Liver (tissue), 9 donors: ENCODE results near the gene ZNF358. TPM values are rescaled to one million over a fixed set of nuclear protein-coding genes. Genes with fewer than 3 reads are reported as not detected.

Source experiments
- DNase-seq: peaks from one replicate; pipeline ENCODE4 v3.0.0-alpha.2; 2017; ENCODE audit warnings: low spot score
- H3K27ac ChIP-seq, 2 donors: one replicate each; pipeline ENCODE4 v1.7.0; 2013; ENCODE audit warnings: inconsistent platforms in 2 of 2, low read length in 2 of 2, control low read depth in 1 of 2, low read depth in 1 of 2, mild to moderate bottlenecking in 1 of 2
- H3K27me3 ChIP-seq, 4 donors: one replicate each; pipeline versions ENCODE4 v1.6.1 to v1.7.0; 2013; ENCODE audit warnings: low read length in 3 of 4, inconsistent platforms in 1 of 4, mild to moderate bottlenecking in 1 of 4, moderate library complexity in 1 of 4; ENCODE audit not compliant: control insufficient read depth in 4 of 4, insufficient read depth in 4 of 4
- H3K36me3 ChIP-seq, 4 donors: one replicate each; pipeline versions ENCODE4 v1.6.1 to v1.7.0; 2013; ENCODE audit warnings: low read length in 3 of 4, mild to moderate bottlenecking in 3 of 4, low read depth in 1 of 4, moderate library complexity in 1 of 4; ENCODE audit not compliant: control insufficient read depth in 4 of 4, insufficient read depth in 3 of 4
- H3K4me1 ChIP-seq, 4 donors: one replicate each; pipeline versions ENCODE4 v1.6.1 to v1.7.0; 2013; ENCODE audit warnings: low read length in 3 of 4, mild to moderate bottlenecking in 3 of 4, moderate library complexity in 1 of 4; ENCODE audit not compliant: control insufficient read depth in 4 of 4, insufficient read depth in 4 of 4
- H3K4me3 ChIP-seq, 3 donors: one replicate each; pipeline versions ENCODE4 v1.6.1 to v1.7.0; 2013; ENCODE audit warnings: low read length in 3 of 3, control low read depth in 1 of 3, low read depth in 1 of 3, mild to moderate bottlenecking in 1 of 3
- H3K9ac ChIP-seq, 2 donors: one replicate each; pipeline ENCODE4 v1.7.0; 2013; ENCODE audit warnings: low read length in 2 of 2, mild to moderate bottlenecking in 2 of 2, moderate library complexity in 2 of 2, control low read depth in 1 of 2, low read depth in 1 of 2
- H3K9me3 ChIP-seq, 4 donors: one replicate each; pipeline versions ENCODE4 v1.6.1 to v1.7.0; 2013; ENCODE audit warnings: low read length in 3 of 4; ENCODE audit not compliant: control insufficient read depth in 4 of 4
- ATF3 ChIP-seq: IDR thresholded peaks from 2 replicates; pipeline ENCODE4 v1.6.1; 2016; ENCODE audit warnings: antibody characterized with exemption
- CTCF ChIP-seq: fragments of 150-350 bp; IDR thresholded peaks from 2 replicates; pipeline ENCODE4 v1.5.1; 2017; ENCODE audit warnings: improper control_type of control experiment, low read depth, low read length; ENCODE audit not compliant: missing input control
- EGR1 ChIP-seq, 2 donors: IDR thresholded peaks; 2 replicates each; pipeline ENCODE4 v1.6.1; 2016 to 2018; ENCODE audit warnings: antibody characterized with exemption in 2 of 2, low read depth in 2 of 2
- FOXA1 ChIP-seq: IDR thresholded peaks from 2 replicates; pipeline ENCODE4 v1.6.1; 2016; ENCODE audit warnings: antibody characterized with exemption
- GABPA ChIP-seq, 2 donors: IDR thresholded peaks in 1 of 2; conservative IDR thresholded peaks in 1 of 2; 2 replicates each; pipeline ENCODE4 v1.6.1; 2016; ENCODE audit warnings: antibody characterized with exemption in 2 of 2, mild to moderate bottlenecking in 1 of 2, moderate library complexity in 1 of 2
- HNF4G ChIP-seq: IDR thresholded peaks from 2 replicates; pipeline ENCODE4 v1.6.1; 2016; ENCODE audit warnings: antibody characterized with exemption
- JUND ChIP-seq, 2 donors: IDR thresholded peaks; 2 replicates each; pipeline ENCODE4 v1.6.1; 2016; ENCODE audit warnings: antibody characterized with exemption in 2 of 2
- MAX ChIP-seq: IDR thresholded peaks from 2 replicates; pipeline ENCODE4 v1.6.1; 2016; ENCODE audit warnings: antibody characterized with exemption
- RAD21 ChIP-seq, 2 donors: IDR thresholded peaks; 2 replicates each; pipeline ENCODE4 v1.6.1; 2016; ENCODE audit warnings: antibody characterized with exemption in 2 of 2, mild to moderate bottlenecking in 2 of 2
- REST ChIP-seq: IDR thresholded peaks from 2 replicates; pipeline ENCODE4 v1.6.1; 2016; ENCODE audit warnings: antibody characterized with exemption, mild to moderate bottlenecking
- RXRA ChIP-seq, 2 donors: IDR thresholded peaks; 2 replicates each; pipeline ENCODE4 v1.6.1; 2017 to 2018; ENCODE audit warnings: antibody characterized with exemption in 2 of 2, mild to moderate bottlenecking in 1 of 2
- SP1 ChIP-seq: IDR thresholded peaks from 2 replicates; pipeline ENCODE4 v1.6.1; 2018; ENCODE audit warnings: antibody characterized with exemption, mild to moderate bottlenecking
- YY1 ChIP-seq: IDR thresholded peaks from 2 replicates; pipeline ENCODE4 v1.6.1; 2016; ENCODE audit warnings: antibody characterized with exemption, mild to moderate bottlenecking
- ZBTB33 ChIP-seq: IDR thresholded peaks from 2 replicates; pipeline ENCODE4 v1.6.1; 2016; ENCODE audit warnings: antibody characterized with exemption
- WGBS: extraction: QIAGEN DNeasy Blood & Tissue Kit; methylation state at CpG from one replicate; pipeline ENCODE4 v1.1.7; 2013; 5-methylcytosine and 5-hydroxymethylcytosine counted together
- polyA plus RNA-seq, 2 donors: library from polyadenylated mRNA; stranded (reverse) in 1 of 2; unstranded in 1 of 2; fragments of 200-250 nt in 1 of 2; fragments of >200 nt in 1 of 2; fragmentation: Nextera tagmentation in 1 of 2; extraction: Ambion mirVana in 1 of 2; gene quantifications; one replicate each; pipeline versions ENCODE4 v1.2.1 to v1.2.3, GENCODE V29; 2013 to 2015
- total RNA-seq, 2 donors: library from RNA; depleted of rRNA; stranded (reverse); fragments of >200 nt; gene quantifications; one replicate each; pipeline ENCODE4 v1.2.3, GENCODE V29; 2014
- donor health status: healthy.
- donor health status: healthy.
- donor health status: healthy.
- donor health status: healthy.
- donor health status: healthy.

Gene ZNF358
- total and polyA plus RNA-seq, 4 donors: 5.7 to 18.2 (median 12.5) TPM

- TF ChIP-seq RAD21 (IDR thresholded peaks at IDR 0.05) (no peak), JUND (IDR thresholded peaks at IDR 0.05) (no peak), MAX (no peak), EGR1 (IDR thresholded peaks at IDR 0.05; ENCODE audit: low read depth in 2 of 2) (no peak), YY1 (no peak), HNF4G (no peak)
- Histone ChIP-seq H3K27me3 (no peaks in the 10 kb centered on the region), H3K36me3 (peaks cover 0 to 2% (median 0%) of the 10 kb centered on the region in 4 donors), H3K4me1 (peaks cover 0 to 4% (median 0%) of the 10 kb centered on the region in 4 donors), H3K27ac (no peak overlapping the region), H3K4me3 (no peak overlapping the region), H3K9me3 (no peaks in the 10 kb centered on the region), H3K9ac (no peak overlapping the region)
- DNase-seq: no peak
- 86% methylated on average over 17 of the region's 17 CpGs for WGBS
Observed at GRCh38 chr19:7483720-7484201, 32.1 kb upstream of the ZNF358 start.

- Histone ChIP-seq H3K9me3 (no peaks in the 10 kb centered on the region), H3K9ac (no peak overlapping the region), H3K4me1 (peaks cover 0 to 14% (median 7%) of the 10 kb centered on the region in 4 donors), H3K27me3 (no peaks in the 10 kb centered on the region), H3K36me3 (peaks cover 0 to 2% (median 0%) of the 10 kb centered on the region in 4 donors), H3K27ac (no peak overlapping the region), H3K4me3 (no peak overlapping the region)
- 82% methylated on average over 2 of the region's 2 CpGs for WGBS
- TF ChIP-seq RAD21 (IDR thresholded peaks at IDR 0.05) (no peak), CTCF (no peak), ZBTB33 (no peak), REST (no peak), RXRA (IDR thresholded peaks at IDR 0.05) (no peak), YY1 (no peak), EGR1 (IDR thresholded peaks at IDR 0.05; ENCODE audit: low read depth in 2 of 2) (no peak), FOXA1 (no peak), JUND (IDR thresholded peaks at IDR 0.05) (no peak), ATF3 (no peak), GABPA (IDR thresholded peaks at IDR 0.05 in 1 of 2, conservative IDR thresholded peaks at IDR 0.05 in 1 of 2) (no peak), SP1 (no peak)
- no peak for DNase-seq
Observed at GRCh38 chr19:7486923-7487322, 29.0 kb upstream of the ZNF358 start.
